NB4 (cell line): ENCODE data around the gene SNED1.

Source experiments
- CTCF ChIP-seq: IDR thresholded peaks from one replicate; pipeline ENCODE4 v1.5.1; 2012; ENCODE audit warnings: low read depth, low read length
- POLR2A ChIP-seq: IDR thresholded peaks from 2 replicates; pipeline ENCODE4 v1.6.1; 2011; ENCODE audit warnings: mild to moderate bottlenecking; ENCODE audit not compliant: insufficient read length; ENCODE audit errors: extremely low read depth

GRCh38 chr2:240970104-240970503 is 28.3 kb upstream of the SNED1 start:
- TF ChIP-seq CTCF (no peak), POLR2A (no peak)
